ENCODE data around the gene ANKLE2. TPM values are rescaled to one million over a fixed set of nuclear protein-coding genes. Genes with fewer than 3 reads are reported as not detected.

ANKLE2 gene
- total RNA-seq, 4 donors from 2014 or later, result 29.6 to 44.9 (median 34.6) TPM

DNA sequence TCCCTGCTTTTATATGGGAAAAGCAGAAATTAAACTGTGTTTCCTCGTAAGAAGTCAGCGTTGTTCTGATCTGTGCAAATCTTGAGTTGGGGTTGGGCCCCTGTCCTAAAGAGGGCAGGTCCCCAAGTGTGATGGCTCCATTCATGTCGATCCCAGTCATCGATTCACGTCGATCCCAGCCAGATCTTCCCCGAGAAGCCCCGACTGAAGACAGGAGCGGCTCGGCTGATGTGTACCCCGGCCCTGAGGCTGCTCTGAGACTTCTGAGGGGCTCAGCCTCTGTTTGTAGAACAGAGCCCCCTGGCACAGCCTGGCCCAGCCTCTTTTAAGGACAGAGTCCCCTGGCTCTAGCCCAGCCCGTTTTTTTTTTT, 41.7 kb downstream of the ANKLE2 start:
- Histone ChIP-seq H3K9me3 (no peaks in the 10 kb centered on the region), H3K4me3 (no peak overlapping the region), H3K27ac (no peak overlapping the region), H3K27me3 (no peaks in the 10 kb centered on the region), H3K4me1 (no peaks in the 10 kb centered on the region), H3K36me3 (peaks cover 0 to 79% of the 10 kb centered on the region in 2 donors)
- intact Hi-C loops (cut with DNase I; ENCODE audit: low total_unique reads) (no loop called here), in situ Hi-C loops (cut with MboI; ENCODE audit: low sequenced_read_pairs in 4 of 4) (no loop called here)
- TF ChIP-seq, protein P1, sequence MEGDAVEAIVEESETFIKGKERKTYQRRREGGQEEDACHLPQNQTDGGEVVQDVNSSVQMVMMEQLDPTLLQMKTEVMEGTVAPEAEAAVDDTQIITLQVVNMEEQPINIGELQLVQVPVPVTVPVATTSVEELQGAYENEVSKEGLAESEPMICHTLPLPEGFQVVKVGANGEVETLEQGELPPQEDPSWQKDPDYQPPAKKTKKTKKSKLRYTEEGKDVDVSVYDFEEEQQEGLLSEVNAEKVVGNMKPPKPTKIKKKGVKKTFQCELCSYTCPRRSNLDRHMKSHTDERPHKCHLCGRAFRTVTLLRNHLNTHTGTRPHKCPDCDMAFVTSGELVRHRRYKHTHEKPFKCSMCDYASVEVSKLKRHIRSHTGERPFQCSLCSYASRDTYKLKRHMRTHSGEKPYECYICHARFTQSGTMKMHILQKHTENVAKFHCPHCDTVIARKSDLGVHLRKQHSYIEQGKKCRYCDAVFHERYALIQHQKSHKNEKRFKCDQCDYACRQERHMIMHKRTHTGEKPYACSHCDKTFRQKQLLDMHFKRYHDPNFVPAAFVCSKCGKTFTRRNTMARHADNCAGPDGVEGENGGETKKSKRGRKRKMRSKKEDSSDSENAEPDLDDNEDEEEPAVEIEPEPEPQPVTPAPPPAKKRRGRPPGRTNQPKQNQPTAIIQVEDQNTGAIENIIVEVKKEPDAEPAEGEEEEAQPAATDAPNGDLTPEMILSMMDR (IDR thresholded peaks at IDR 0.05 in 4 of 5, conservative IDR thresholded peaks at IDR 0.05 in 1 of 5), result no peak
- no peak for TF ChIP-seq POLR2A (IDR thresholded peaks at IDR 0.05)
- ATAC-seq, result no peak
- DNase-seq, result no peak

GRCh38 chr12:132719141-132719953, 42.3 kb downstream of the ANKLE2 start:
- Histone ChIP-seq H3K4me1 (no peaks in the 10 kb centered on the region), H3K27ac (no peak overlapping the region), H3K27me3 (no peaks in the 10 kb centered on the region), H3K4me3 (no peak overlapping the region), H3K36me3 (peaks cover 0 to 77% of the 10 kb centered on the region in 2 donors), H3K9me3 (no peaks in the 10 kb centered on the region)
- TF ChIP-seq, protein P1 (IDR thresholded peaks at IDR 0.05 in 4 of 5, conservative IDR thresholded peaks at IDR 0.05 in 1 of 5), result no peak
- no peak for TF ChIP-seq POLR2A (IDR thresholded peaks at IDR 0.05)
- DNase-seq (no peak), ATAC-seq (no peak)
- in situ Hi-C loops (cut with MboI; ENCODE audit: low sequenced_read_pairs in 4 of 4), result no loop called here
- intact Hi-C loops (cut with DNase I; ENCODE audit: low total_unique reads), result no loop called here

DNA sequence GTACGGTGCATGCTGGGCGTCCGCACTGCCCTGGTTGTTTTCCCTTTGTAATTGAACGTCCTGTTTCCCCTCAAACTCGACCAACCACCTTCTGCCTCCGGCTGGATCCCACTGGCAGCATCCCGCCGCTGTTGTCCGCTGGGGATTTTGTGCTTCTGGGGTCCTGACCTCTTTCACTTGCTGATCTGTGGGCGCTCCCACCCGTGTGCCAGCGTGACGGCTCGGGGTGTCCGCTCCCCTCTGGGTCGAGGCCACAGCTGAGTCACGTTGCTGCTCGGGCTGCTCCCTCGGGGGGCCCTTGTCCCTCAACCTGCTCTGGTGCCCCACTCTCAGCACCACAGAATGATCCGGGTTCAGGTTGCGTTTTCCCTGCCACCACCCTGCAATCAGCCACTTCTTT, 43.0 kb downstream of the ANKLE2 start:
- intact Hi-C loops (cut with DNase I; ENCODE audit: low total_unique reads) (no loop called here), in situ Hi-C loops (cut with MboI; ENCODE audit: low sequenced_read_pairs in 4 of 4) (no loop called here)
- Histone ChIP-seq H3K4me3 (no peak overlapping the region), H3K9me3 (no peaks in the 10 kb centered on the region), H3K4me1 (no peaks in the 10 kb centered on the region), H3K27me3 (no peaks in the 10 kb centered on the region), H3K36me3 (peaks cover 0 to 70% of the 10 kb centered on the region in 2 donors), H3K27ac (no peak overlapping the region)
- TF ChIP-seq, protein P1 (IDR thresholded peaks at IDR 0.05 in 4 of 5, conservative IDR thresholded peaks at IDR 0.05 in 1 of 5), result no peak
- TF ChIP-seq POLR2A (IDR thresholded peaks at IDR 0.05), result no peak
- no peak for ATAC-seq
- DNase-seq, result no peak

- intact Hi-C loops (cut with DNase I; ENCODE audit: low total_unique reads), result no loop called here
- peaks cover 0 to 63% of the 10 kb centered on the region in 2 donors for H3K36me3 ChIP-seq
- in situ Hi-C loops (cut with MboI; ENCODE audit: low sequenced_read_pairs in 4 of 4), result no loop called here
- H3K9me3 ChIP-seq, result no peaks in the 10 kb centered on the region
- H3K4me3 ChIP-seq, result no peak overlapping the region
- H3K27ac ChIP-seq, result no peak overlapping the region
- no peak for TF ChIP-seq POLR2A (IDR thresholded peaks at IDR 0.05)
- TF ChIP-seq, protein P1 (IDR thresholded peaks at IDR 0.05 in 4 of 5, conservative IDR thresholded peaks at IDR 0.05 in 1 of 5), result no peak
- H3K27me3 ChIP-seq, result no peaks in the 10 kb centered on the region
- ATAC-seq (no peak), DNase-seq (no peak)
- no peaks in the 10 kb centered on the region for H3K4me1 ChIP-seq
Observed at GRCh38 chr12:132717531-132718387, 43.9 kb downstream of the ANKLE2 start.

Data from gastrocnemius medialis (tissue), 4 donors.